Measurements from ENCODE around the gene ULBP1.
A peak's percentile ranks its signal among the peaks of the same experiment; 100 is the strongest.
"Not testable (repeated sequence)": the region's sequence is repeated elsewhere in the genome, so short reads cannot be mapped to it uniquely, and the experiment has no call there.

ULBP1 gene, protein sequence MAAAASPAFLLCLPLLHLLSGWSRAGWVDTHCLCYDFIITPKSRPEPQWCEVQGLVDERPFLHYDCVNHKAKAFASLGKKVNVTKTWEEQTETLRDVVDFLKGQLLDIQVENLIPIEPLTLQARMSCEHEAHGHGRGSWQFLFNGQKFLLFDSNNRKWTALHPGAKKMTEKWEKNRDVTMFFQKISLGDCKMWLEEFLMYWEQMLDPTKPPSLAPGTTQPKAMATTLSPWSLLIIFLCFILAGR

DNA sequence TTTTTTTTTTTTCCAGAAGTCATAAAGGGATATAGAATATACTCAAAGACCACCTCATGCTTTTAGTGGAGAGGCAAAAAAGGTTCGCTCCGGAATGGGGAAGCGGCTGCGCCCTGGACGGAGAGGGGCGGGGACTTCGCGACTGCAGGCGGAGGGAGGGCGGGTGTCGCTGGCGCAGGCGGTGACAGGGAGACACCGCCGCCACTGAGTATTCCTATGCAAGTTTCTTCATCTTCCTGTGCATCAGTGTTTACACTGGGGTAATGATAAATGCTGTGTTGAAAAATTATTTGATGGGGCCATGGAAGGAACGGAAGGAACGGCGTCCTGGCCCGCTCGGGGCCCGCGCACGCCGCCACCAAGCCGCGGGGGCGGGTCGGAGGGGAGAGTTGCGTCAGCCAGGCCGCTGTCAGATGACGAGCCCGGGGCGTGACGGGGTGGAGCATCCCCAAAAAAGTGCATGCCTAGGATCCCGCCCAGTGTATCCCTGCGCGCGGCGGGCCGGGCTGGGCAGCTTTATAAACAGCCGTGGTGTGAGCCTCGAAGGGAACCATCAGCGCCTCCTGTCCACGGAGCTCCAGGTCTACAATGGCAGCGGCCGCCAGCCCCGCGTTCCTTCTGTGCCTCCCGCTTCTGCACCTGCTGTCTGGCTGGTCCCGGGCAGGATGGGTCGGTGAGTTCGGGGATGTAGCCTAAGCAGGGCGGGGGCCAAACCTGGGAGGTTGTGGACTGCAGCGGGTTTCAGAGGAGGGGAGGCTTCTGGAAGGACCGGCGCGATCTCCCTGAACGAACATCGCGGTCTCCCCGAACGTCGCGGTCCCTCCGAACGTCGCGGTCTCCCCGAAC, at the start of gene ULBP1:
TSS of gene ULBP1 (plus strand) at position 482 of the 846 bp plus-strand sequence. CDS start at position 589, 107 bp downstream.
- peak; percentile 30 for DNase-seq (ENCODE audit: low read depth)

DNA sequence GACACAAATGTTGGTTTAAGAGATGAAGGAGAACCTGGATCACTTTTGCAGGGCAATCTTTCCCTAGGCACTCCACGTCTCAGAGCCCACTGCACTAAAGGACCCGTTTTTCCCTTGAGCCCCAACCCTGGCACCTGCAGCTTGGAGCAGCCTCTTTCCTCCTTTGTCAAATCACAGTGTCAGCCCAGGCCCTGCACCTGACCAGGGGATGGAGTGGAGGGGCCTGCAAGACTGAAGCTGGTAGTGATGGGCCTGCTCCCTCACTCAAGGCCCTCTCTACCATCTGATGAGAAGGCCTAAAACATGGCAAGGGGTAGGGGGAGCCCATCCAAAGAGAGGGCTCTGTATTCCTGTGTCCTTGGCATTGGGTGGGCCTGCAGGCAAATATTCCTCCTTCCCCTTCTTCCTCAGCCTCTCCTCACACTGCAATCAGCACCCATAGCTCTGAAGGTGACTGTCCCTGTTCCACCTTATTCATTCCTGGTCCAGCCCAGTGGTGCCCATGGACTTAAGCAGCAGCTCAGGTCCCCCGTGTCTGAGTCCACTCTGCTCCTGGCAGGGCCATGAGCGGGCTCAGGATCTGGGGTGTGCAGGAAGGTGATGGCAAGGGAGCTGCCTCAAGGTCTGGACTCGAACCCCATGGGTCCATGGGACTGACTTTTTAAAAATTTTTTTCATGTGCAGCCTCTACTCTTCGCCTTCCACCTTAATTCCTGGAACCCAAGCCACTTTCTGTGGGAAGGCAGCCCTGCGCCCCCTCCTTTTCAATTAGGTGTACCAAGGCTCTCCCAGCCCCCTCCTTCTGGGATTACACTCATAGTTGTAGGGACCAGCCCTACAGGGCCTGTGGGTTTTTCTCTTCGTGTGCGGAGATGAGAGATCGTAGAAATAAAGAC, 47.5 kb upstream of the ULBP1 start:
- DNase-seq (ENCODE audit: low read depth): no peak

DNA sequence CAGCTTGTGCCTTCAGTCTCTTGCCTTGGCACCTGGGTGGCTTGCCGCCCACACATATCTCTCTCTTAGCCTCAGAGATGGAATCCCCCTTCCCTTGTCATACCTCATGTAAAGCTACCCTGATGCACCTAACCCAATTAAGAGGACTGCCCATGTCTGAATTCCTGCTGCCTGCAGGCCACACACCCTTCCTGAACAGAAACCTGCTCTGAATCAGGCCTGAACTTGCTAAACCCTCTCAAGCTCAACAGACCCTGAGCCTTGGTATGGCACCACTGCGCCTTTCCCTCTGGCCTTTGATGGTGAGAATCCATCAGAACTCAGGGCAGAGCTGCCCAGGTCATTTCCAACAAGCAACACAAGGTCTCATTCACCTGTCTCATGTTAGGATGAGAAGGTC, 46.1 kb upstream of the ULBP1 start:
- no peak for DNase-seq (ENCODE audit: low read depth)

DNA sequence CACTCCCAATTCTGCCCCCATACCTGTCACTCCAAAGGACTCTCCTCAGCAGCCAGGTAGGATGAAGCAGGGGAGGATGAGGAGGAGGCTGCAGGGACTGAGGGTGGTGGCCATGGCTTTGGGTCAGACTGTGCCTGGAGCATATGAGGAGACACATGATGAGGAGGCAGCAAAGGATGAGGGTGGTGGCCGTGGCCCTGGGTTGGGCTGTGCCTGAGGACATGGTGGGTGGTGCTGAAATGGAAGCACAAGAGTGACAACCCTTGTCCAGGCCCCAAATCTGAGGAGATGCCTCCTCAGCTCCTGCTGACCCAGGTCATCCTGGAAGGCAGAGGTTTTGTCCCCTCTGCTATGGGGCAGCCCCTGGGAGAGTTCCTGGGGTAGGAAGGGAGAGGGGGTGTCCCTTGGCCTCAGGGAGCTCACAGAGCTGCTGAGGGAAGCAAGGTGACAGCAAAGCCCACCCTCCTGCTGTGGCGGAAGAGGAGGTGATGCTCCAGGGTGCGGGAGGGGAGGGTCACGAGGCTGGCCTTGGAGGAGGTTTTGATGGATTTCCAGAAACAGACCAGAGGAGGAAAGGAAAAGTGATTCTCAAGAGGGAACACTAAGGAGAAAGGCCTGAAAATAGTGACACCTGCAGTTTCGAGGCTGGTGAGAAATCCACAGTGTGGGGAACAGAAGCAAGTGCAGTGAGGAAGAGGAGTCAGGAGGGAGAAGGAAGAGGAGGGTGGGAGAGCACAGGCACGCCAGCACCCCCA, 45.4 kb upstream of the ULBP1 start:
- DNase-seq (ENCODE audit: low read depth): no peak

DNA sequence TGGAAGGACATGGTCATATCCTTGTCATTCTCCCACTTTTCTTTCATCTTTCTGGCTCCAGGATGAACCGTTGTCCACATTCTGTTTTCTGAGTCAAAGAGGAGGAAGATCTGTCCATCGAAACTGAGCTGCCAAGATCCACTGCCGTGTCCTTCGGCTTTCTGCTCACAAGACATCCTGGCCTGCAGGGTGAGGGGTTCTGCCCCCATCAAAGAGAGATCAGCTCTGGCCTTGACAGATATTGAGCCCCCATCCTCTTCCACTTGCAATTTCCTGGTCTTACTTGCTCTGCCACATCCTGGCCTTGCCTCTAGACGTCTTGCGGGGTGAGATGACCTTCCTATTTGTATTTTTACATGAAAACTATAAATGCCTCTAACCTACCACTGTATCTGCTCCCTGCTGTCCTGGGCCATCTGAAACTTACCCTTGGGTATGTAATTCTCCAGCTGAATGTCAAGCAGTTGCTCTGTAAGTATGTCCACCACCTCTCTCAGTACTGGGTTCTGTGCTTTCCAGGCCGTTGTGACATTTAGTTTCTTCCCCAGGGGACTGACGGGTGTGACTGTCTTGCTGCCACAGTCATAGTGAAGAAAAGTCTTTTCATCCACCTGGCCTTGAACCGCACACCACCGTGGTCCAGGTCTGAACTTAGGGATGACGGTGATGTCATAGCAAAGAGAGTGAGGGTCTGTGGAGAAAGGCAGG, 44.5 kb upstream of the ULBP1 start:
- not testable (repeated sequence) for DNase-seq (ENCODE audit: low read depth)

DNA sequence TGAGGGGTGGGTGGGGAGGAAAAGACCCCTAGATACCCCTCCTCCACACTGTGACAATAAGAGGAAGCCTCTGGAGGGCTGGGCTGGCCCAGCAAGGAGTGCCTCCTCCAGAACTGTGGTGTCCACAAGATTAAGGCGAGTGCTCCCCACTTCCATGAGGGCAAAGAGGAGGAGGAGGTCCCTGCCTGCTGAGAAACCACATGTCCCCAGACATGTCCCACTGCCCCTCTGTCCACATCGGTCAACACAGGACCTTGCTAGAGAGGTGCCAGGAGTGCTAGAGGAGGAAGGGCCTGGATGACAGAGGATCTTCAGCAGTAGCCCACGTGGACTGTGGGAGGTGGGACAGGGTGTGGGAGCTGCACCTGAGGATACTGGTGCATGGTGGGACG, 43.9 kb upstream of the ULBP1 start:
- DNase-seq (ENCODE audit: low read depth): no peak

DNA sequence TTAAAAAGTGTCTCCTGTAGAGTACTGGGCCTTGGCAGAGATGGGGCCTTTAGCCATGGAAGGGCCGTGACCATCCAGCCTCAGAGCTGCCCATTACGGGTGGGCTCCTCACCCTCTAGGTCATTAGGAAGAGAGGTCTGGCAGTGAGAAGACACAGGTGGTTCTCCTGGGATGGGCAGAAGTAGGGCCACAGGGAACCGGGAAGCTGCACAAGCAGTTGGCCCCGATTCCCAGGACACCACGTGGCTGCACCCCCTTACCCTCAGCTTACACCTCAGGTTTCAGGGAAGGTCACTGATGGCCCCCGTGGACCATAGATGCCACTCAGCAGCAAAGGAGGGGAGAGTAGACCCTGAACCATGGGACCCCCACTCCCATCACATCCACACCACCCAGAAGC, 42.4 kb upstream of the ULBP1 start:
- no peak for DNase-seq (ENCODE audit: low read depth)

DNA sequence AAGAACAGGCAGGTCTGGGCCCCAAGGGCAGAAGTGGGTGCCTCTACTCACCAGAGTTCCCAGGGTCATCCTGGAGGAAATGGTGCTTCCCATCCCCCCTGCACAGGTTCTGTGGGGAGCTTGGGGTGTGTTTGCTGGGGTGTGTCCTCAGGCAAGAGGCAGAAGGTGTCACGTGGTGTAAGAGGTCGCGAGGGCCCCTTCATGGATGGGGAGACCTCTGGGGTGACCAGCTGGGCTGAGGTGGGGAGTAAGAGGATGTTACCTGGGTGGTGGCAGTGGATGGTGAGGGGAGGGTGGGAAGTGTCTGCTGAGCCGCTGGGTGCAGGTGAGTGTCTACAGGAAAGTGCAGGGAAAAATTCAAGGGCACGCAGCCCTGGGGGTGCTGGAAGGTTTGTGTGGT, 41.7 kb upstream of the ULBP1 start:
- DNase-seq (ENCODE audit: low read depth): not testable (repeated sequence)

DNA sequence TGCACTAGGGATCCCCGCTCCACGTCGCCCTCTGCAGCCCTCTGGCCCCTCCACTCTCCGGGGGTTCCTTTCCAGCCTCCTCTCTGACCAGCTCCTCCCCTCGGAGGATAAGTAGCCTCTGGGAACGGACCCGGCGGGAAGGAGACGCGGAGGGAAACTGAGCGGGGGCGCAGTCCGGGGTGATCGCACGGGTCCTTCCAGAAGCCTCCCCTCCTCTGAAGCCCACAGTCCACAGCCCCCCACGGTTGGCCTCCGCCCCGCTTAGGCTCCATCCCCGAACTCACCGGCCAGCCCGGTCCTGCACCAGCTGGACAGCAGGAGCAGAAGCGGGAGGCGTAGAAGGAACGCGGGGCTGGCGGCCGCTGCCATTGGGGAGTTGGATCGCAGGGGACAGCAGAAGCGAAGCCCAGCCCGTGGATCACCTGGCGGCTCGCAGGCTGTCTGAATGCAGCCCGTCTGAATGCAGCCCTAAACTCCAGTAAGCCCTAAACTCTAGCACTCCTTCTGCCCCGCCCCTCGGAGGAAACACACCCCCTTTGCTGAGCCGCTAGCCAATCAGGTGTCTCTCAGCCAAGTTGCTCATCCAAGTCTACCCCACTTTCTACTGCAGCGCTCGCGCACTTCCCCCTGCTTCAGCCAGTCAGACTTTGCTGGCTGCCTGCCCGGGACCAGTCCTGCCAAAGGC, 41.0 kb upstream of the ULBP1 start, which contains the start of gene RAET1G:
TSS of gene RAET1G (minus strand) at position 480 of the 685 bp plus-strand sequence. CDS start at position 369, 111 bp downstream.
- DNase-seq (ENCODE audit: low read depth): peak; percentile 92

DNA sequence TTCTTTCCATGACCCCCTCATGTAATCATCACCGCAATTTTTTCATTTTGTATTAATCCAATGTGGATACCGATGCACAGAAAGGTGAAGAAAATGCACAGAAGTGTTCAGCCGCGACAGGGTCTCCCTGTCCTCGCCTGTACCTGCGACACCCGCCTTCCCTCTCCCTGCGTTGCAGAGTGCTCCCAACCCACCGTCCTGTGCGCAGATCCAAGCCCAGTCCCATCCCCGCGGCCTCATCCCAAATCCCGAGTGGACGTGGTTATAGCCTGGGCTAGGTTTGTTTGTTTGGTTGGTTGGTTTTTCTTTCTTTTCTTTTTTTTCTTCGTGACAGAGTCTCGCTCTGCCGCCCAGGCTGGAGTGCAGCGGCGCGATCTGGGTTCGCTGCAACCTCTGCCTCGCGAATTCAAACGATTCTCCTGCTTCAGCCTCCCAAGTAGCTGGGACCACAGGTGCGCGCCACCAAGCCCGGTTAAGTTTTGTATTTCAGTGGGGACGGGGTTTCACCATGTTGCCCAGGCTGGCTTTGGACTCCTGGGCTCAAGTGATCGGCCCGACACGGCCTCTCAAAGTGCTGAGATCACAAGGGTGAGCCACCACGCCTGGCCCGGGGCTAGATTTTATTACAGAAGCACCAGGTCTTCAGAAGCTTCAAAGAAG, 40.3 kb upstream of the ULBP1 start:
- DNase-seq (ENCODE audit: low read depth): no peak

DNA sequence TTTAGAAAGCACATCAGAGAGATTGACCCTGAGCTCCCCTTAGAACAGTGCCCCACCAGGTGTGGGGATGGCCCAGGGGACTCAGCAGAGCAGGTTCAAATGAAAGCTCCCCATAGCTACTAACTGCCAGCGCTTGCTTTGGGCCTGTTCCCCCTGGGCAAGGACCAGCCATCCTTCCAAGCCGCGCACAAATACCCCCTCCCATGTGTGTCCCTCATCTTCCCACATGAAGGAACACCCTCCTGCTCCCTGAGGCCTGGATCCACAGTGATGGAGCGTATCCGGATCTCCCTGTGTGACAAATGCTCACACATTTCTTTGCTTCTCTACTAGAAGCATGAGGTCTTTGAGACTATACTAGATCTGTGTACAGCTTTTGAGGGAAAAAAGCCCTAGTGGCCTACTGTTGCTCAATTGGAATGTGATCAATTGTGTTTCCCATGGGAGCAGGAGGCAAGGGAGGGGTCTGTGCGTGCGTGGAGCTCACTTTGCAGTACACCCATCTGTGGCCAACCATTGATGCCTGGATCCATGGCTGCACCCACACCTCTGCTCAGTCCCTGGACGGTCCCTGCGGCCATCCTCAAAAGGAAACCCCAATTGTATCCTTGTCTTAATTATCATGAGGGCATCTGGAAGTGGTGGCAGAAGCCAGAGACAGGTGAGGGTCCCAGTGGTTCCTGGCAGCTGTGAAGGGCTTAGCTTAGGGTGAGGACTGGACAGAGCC, 39.4 kb upstream of the ULBP1 start:
- no peak for DNase-seq (ENCODE audit: low read depth)

DNA sequence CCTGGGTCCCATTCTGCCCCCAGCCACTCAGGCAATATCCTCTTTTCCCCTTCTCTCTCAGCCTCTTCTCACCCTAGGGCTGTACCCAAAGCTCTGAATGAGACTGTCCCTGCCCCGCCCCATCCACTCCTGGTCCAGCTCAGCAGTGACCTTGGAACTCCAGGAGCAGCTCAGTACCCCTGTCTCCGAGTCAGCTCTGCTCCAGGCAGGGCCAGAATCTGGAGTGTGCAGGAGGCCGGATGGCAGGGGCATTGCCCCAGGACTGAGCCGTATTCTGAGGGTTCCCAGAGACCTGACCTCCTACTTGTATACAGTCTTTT, 38.9 kb upstream of the ULBP1 start:
- no peak for DNase-seq (ENCODE audit: low read depth)

DNA sequence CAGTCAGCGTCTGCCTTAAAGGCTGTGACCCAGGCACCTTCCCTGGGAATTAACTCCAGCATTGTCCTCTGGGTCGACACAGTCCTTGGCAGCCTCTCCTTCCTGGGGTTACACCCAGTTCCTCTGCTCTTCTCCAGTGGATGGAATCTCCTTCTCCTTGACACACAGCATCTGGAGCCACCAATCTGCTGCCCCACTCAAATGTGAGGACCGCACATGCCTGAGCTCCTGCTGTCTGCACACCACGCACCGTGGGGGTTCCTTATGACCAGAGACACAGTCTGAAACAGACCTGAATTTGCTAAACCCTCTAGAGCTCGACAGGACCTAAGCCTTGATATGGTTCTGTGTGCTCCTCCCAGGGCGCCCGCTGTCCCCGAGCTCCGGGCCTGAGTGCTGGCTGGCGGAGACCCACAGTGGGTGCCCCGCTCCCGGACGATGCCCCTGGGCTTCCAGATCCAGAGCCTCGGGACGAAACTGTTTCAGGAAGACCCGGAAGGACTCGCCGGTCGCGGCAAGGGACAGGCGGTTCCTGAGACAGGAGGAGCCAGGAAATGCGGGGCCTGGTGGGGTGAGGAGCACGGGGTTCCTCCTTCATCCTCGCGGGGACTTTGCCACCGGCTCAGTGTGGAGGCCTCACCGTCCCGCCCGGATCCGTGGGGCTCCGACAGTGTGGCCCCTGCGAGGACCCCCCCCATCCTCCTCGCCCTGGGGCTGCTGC, 38.3 kb upstream of the ULBP1 start:
- DNase-seq (ENCODE audit: low read depth): peak; percentile 17

DNA sequence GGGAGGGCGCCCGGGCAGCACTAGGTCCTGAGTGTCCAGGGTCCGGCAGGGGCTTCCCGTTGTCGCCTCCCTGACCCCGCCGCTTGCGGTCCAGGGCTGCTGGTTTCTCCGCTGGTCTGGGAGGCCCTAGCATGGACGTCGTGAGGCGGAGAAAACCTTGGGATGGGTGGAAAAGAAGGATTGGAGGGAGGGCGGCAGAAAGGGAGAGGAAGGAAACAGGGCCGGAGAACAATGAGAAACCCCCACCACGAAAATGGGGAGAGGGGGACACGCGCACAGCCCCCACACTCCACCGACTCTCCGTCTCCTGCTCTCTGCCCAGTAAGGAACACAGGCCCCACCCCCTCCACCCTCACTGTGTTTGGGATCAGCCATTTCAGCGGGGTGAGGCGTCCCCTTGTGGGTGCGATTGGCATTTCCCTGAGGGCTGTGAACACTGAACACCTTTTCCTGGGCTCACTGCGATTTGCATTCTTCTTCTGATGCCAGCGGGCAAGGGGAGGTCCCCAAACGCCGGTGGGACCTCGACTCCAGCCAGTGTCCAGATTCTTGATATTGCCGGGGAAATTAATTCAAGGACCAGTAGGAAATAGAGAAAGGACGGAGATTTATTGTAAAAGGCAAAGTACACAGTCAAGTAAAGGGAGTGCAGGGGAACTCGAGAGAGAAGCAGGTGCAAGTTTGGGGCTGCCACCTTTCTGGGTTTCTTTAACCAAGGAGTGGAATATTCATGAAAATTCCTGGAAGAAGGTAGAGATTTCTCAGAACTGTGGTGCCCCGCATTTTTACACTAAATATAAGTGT, 37.6 kb upstream of the ULBP1 start:
- DNase-seq (ENCODE audit: low read depth): peak; percentile 58

DNA sequence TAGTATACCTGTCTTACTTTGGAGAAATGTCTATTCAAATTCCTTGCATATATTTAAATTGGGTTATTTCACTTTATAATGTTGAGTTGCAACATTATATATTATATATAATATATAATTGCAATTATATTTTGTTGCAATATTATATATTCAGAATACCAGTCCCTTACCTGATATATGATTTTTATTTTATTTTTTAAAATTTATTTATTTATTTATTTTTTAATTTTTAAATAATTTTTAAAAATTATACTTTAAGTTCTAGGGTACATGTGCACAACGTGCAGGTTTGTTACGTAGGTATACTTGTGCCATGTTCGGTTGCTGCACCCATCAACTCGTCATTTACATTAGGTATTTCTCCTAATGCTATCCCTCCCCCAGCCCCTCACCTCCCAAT, 36.7 kb upstream of the ULBP1 start:
- DNase-seq (ENCODE audit: low read depth): not testable (repeated sequence)

DNA sequence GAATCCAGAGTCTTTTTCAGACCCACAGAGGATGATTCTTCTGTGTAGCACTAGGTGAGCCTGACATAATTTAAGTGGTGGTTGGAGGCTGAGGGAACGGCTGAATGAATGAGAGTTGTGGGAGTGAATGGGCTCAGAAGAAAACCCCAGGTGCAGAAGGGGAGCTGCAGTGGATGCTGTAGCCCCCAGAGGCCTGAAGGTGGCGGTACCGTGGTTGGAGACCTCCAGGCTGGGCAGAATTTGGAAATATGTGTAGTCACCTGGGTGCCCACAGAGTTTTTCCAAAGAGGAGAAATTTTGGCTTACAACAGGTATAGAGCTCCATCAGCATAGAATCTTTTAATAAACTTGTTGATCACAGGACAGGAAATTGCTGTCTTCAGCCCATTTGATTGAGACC, 34.3 kb upstream of the ULBP1 start:
- DNase-seq (ENCODE audit: low read depth): no peak

DNA sequence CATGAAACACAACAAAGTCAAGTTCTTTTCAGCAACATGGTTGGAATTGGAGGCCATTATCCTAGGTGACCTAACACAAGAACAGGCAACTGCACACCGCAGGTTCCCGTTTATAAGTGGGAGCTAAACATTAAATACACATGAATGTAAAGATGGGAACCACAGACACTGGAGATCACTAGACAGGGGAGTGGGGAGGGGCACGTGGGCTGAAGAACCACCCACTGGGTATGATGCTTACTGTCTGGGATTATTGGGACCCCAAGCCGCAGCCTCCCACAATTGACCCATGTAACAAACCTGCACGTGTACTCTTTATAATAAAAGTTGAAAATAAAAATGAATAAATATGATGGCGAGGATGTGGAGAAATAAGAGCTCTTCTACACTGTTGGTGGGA, 32.2 kb upstream of the ULBP1 start:
- DNase-seq (ENCODE audit: low read depth): no peak

DNA sequence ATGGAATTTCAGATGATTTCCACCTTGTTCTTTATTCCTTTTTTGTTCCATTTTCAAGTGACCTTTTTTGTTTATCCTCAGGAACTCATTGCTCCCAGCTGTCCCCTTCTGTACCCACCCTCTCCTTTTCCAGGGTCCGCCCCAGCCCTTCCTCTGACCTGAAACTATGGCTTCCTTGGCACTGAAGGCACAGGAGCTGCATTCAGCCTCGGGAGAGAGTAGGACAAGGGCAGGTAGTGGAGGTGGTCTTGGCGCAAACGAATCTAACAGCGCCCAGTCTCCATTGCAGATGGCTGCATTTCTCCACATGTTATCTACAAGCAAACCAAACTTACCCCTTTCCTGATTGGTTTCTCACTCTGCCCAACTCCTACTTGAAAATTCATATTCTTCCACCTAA, 30.7 kb upstream of the ULBP1 start:
- DNase-seq (ENCODE audit: low read depth): no peak
